Vagina (tissue), 2 donors: ENCODE data around the gene NGEF. TPM values are rescaled to one million over a fixed set of nuclear protein-coding genes. Genes with fewer than 3 reads are reported as not detected.

ENCODE experiments used
- DNase-seq, 2 donors: peaks; one replicate each; pipeline ENCODE4 v3.0.0-alpha.2; 2017; ENCODE audit errors: extremely low spot score in 2 of 2
- H3K27ac ChIP-seq: fragments of 200-600 bp; sonication (generic); one replicate; pipeline ENCODE4 v1.5.1; 2019
- H3K27me3 ChIP-seq: fragments of 200-600 bp; sonication (generic); one replicate; pipeline ENCODE4 v1.5.1; 2019
- H3K36me3 ChIP-seq, 2 donors: fragments of 200-600 bp; sonication (generic); one replicate each; pipeline ENCODE4 v1.5.1; 2017 to 2019
- H3K4me1 ChIP-seq: fragments of 200-600 bp; sonication (generic); one replicate; pipeline ENCODE4 v1.5.1; 2019
- H3K4me3 ChIP-seq, 2 donors: fragments of 200-600 bp; sonication (generic); 1 replicate in 1 of 2; 2 replicates in 1 of 2; pipeline ENCODE4 v1.5.1; 2016 to 2019
- H3K9me3 ChIP-seq: fragments of 200-600 bp; sonication (generic); one replicate; pipeline ENCODE4 v1.5.1; 2019
- CTCF ChIP-seq, 3 experiments: fragments of 450-650 bp in 2 of 3; fragments of 200-600 bp in 1 of 3; sonication (generic) in 1 of 3; IDR thresholded peaks; one replicate each; pipeline ENCODE4 v1.5.1; 2017 to 2019; ENCODE audit warnings: antibody characterized with exemption in 3 of 3, mild to moderate bottlenecking in 2 of 3, moderate library complexity in 2 of 3
- POLR2A ChIP-seq, 2 donors: fragments of 450-650 bp; IDR thresholded peaks; one replicate each; pipeline ENCODE4 v1.6.1; 2017; ENCODE audit warnings: antibody characterized with exemption in 2 of 2, mild to moderate bottlenecking in 2 of 2, moderate library complexity in 2 of 2
- POLR2AphosphoS5 ChIP-seq, 2 donors: sonication (generic); formaldehyde crosslinking; IDR thresholded peaks; one replicate each; pipeline ENCODE4 v1.9.0; 2017; ENCODE audit warnings: antibody characterized with exemption in 2 of 2, mild to moderate bottlenecking in 2 of 2, low read depth in 1 of 2; ENCODE audit not compliant: insufficient read depth in 1 of 2
- intact Hi-C: fragments of 100-400 bp; cut with DNase I; formaldehyde crosslinking; loops from one replicate; pipeline ENCODE4 v1.15.1; 2023
- total RNA-seq: library from RNA; depleted of rRNA; stranded (reverse); fragments of >200 nt; gene quantifications from one replicate; pipeline ENCODE4 v1.2.3, GENCODE V29; 2016

The NGEF gene
- total RNA-seq, 1 donor from 2014 or later, result 4.9 TPM

- TF ChIP-seq CTCF (IDR thresholded peaks at IDR 0.05) (no peak), POLR2A (IDR thresholded peaks at IDR 0.05) (no peak), POLR2AphosphoS5 (IDR thresholded peaks at IDR 0.05; ENCODE audit: insufficient read depth in 1 of 2, low read depth in 1 of 2) (no peak)
- Histone ChIP-seq H3K4me1 (peaks cover 6% of the 10 kb centered on the region), H3K4me3 (no peak overlapping the region), H3K36me3 (no peaks in the 10 kb centered on the region), H3K9me3 (no peaks in the 10 kb centered on the region), H3K27me3 (no peaks in the 10 kb centered on the region), H3K27ac (no peak overlapping the region)
- DNase-seq, result no peak
- intact Hi-C loops, result no loop called here
Measured at GRCh38 chr2:232977438-232977971, 35.6 kb downstream of the NGEF start.

- Histone ChIP-seq H3K27me3 (no peaks in the 10 kb centered on the region), H3K4me1 (peaks cover 4% of the 10 kb centered on the region), H3K36me3 (no peaks in the 10 kb centered on the region), H3K4me3 (no peak overlapping the region), H3K9me3 (no peaks in the 10 kb centered on the region), H3K27ac (no peak overlapping the region)
- no peak for TF ChIP-seq POLR2A (IDR thresholded peaks at IDR 0.05)
- TF ChIP-seq POLR2AphosphoS5 (IDR thresholded peaks at IDR 0.05; ENCODE audit: insufficient read depth in 1 of 2, low read depth in 1 of 2), result no peak
- TF ChIP-seq CTCF (IDR thresholded peaks at IDR 0.05), result no peak
- DNase-seq, result no peak
- intact Hi-C loops, result no loop called here
Measured at GRCh38 chr2:232976666-232977437, 36.2 kb downstream of the NGEF start.

- TF ChIP-seq CTCF (IDR thresholded peaks at IDR 0.05) (no peak), POLR2AphosphoS5 (IDR thresholded peaks at IDR 0.05; ENCODE audit: insufficient read depth in 1 of 2, low read depth in 1 of 2) (no peak), POLR2A (IDR thresholded peaks at IDR 0.05) (no peak)
- H3K4me3 ChIP-seq, result no peak overlapping the region
- intact Hi-C loops, result no loop called here
- H3K36me3 ChIP-seq, result no peaks in the 10 kb centered on the region
- no peaks in the 10 kb centered on the region for H3K27me3 ChIP-seq
- no peaks in the 10 kb centered on the region for H3K4me1 ChIP-seq
- no peaks in the 10 kb centered on the region for H3K9me3 ChIP-seq
- H3K27ac ChIP-seq, result no peak overlapping the region
- no peak for DNase-seq
Measured at GRCh38 chr2:232976176-232976575, 36.9 kb downstream of the NGEF start.

- no peaks in the 10 kb centered on the region for H3K36me3 ChIP-seq
- H3K4me1 ChIP-seq, result no peaks in the 10 kb centered on the region
- intact Hi-C loops, result no loop called here
- peak in 1 of 2 donors; percentile 22 for DNase-seq
- no peaks in the 10 kb centered on the region for H3K9me3 ChIP-seq
- no peaks in the 10 kb centered on the region for H3K27me3 ChIP-seq
- no peak overlapping the region for H3K4me3 ChIP-seq
- TF ChIP-seq CTCF (IDR thresholded peaks at IDR 0.05), result no peak
- no peak for TF ChIP-seq POLR2AphosphoS5 (IDR thresholded peaks at IDR 0.05; ENCODE audit: insufficient read depth in 1 of 2, low read depth in 1 of 2)
- no peak for TF ChIP-seq POLR2A (IDR thresholded peaks at IDR 0.05)
- no peak overlapping the region for H3K27ac ChIP-seq
Measured at GRCh38 chr2:232974396-232974795, 38.7 kb downstream of the NGEF start.

GRCh38 chr2:232973796-232974195 is 39.3 kb downstream of the NGEF start:
- peak in 1 of 2 donors; percentile 18 for DNase-seq
- Histone ChIP-seq H3K27me3 (no peaks in the 10 kb centered on the region), H3K4me1 (no peaks in the 10 kb centered on the region), H3K36me3 (no peaks in the 10 kb centered on the region), H3K4me3 (no peak overlapping the region), H3K27ac (no peak overlapping the region), H3K9me3 (no peaks in the 10 kb centered on the region)
- TF ChIP-seq POLR2AphosphoS5 (IDR thresholded peaks at IDR 0.05; ENCODE audit: insufficient read depth in 1 of 2, low read depth in 1 of 2) (no peak), CTCF (IDR thresholded peaks at IDR 0.05) (no peak)
- intact Hi-C loops, result no loop called here
